Measurements from ENCODE around the gene FAM78B. TPM values are rescaled to one million over a fixed set of nuclear protein-coding genes. Genes with fewer than 3 reads are reported as not detected.

FAM78B gene
- total and polyA plus RNA-seq, 4 donors: 0.30 to 1.4 (median 0.46) TPM

DNA sequence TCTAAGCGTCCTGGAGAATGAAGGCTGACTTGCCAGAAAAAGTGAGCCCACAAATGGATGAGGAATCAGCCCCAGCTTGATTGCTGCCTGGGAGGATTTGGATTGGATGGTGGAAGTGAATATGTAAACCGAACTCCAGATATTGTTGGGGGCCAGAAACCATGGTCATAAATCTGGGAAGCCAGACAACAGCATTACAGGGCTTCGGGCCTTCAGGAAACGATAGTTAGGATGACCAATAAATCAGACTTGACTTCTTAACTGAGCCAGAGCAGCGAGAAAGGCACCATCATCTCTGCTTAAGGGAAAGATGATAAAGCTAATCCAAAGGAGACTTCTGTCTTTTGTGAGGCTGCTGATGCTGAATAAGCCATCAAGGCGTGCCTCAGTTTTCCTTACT lies 26.6 kb downstream of the FAM78B start:
- H3K36me3 ChIP-seq (ENCODE audit: control insufficient read depth in 4 of 4, insufficient read depth in 4 of 4, low read length in 4 of 4): no peaks in the 10 kb centered on the region
- DNase-seq: no peak
- no peak for ATAC-seq (ENCODE audit: insufficient read depth, low FRiP score)
- 41 to 54% methylated on average over 6 of the region's 6 CpGs for WGBS, 2 donors
- H3K9ac ChIP-seq (ENCODE audit: insufficient read depth in 1 of 2, low read length in 2 of 2): no peak overlapping the region
- peaks cover 0 to 7% (median 0%) of the 10 kb centered on the region in 3 donors for H3K27me3 ChIP-seq (ENCODE audit: control insufficient read depth in 3 of 3, insufficient read depth in 3 of 3, low read length in 2 of 3)
- H3K4me1 ChIP-seq (ENCODE audit: control insufficient read depth in 5 of 5, insufficient read depth in 5 of 5, low read length in 5 of 5): no peaks in the 10 kb centered on the region
- no peak overlapping the region for H3K4me3 ChIP-seq
- H3K9me3 ChIP-seq (ENCODE audit: control insufficient read depth in 4 of 4, insufficient read depth in 3 of 4, low read length in 3 of 4): no peaks in the 10 kb centered on the region
- H3K27ac ChIP-seq (ENCODE audit: low read depth in 1 of 2, low read length in 1 of 2): no peak overlapping the region
- TF ChIP-seq, protein P1, sequence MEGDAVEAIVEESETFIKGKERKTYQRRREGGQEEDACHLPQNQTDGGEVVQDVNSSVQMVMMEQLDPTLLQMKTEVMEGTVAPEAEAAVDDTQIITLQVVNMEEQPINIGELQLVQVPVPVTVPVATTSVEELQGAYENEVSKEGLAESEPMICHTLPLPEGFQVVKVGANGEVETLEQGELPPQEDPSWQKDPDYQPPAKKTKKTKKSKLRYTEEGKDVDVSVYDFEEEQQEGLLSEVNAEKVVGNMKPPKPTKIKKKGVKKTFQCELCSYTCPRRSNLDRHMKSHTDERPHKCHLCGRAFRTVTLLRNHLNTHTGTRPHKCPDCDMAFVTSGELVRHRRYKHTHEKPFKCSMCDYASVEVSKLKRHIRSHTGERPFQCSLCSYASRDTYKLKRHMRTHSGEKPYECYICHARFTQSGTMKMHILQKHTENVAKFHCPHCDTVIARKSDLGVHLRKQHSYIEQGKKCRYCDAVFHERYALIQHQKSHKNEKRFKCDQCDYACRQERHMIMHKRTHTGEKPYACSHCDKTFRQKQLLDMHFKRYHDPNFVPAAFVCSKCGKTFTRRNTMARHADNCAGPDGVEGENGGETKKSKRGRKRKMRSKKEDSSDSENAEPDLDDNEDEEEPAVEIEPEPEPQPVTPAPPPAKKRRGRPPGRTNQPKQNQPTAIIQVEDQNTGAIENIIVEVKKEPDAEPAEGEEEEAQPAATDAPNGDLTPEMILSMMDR (IDR thresholded peaks at IDR 0.05; ENCODE audit: control extremely low read depth, extremely low read depth): no peak

DNA sequence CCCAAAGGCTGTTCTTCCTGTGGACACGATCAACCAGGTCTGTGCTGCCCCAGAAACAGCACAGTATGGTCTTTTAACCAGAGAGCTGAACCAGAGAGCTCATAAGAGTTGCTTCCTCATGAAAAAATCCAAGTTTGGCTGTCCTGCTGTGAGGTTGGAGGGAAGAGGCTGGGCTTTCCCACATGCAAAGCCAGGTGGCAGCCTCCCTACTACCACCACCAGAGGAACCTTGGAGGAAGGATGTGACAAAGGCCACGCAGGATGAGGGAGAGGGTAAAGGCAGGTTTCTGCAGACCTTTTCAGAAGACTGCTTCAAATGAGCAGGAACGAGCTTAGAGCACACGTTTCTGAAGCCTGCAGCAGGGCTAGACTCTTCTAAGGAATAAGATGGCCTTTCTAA lies 27.1 kb downstream of the FAM78B start:
- Histone ChIP-seq H3K4me3 (no peak overlapping the region), H3K9ac (ENCODE audit: insufficient read depth in 1 of 2, low read length in 2 of 2) (no peak overlapping the region), H3K27ac (ENCODE audit: low read depth in 1 of 2, low read length in 1 of 2) (no peak overlapping the region), H3K4me1 (ENCODE audit: control insufficient read depth in 5 of 5, insufficient read depth in 5 of 5, low read length in 5 of 5) (no peaks in the 10 kb centered on the region), H3K27me3 (ENCODE audit: control insufficient read depth in 3 of 3, insufficient read depth in 3 of 3, low read length in 2 of 3) (peaks cover 0 to 7% (median 0%) of the 10 kb centered on the region in 3 donors), H3K9me3 (ENCODE audit: control insufficient read depth in 4 of 4, insufficient read depth in 3 of 4, low read length in 3 of 4) (no peaks in the 10 kb centered on the region), H3K36me3 (ENCODE audit: control insufficient read depth in 4 of 4, insufficient read depth in 4 of 4, low read length in 4 of 4) (no peaks in the 10 kb centered on the region)
- TF ChIP-seq, protein P1 (IDR thresholded peaks at IDR 0.05; ENCODE audit: control extremely low read depth, extremely low read depth): no peak
- DNase-seq (no peak), ATAC-seq (ENCODE audit: insufficient read depth, low FRiP score) (no peak)
- 39 to 51% methylated on average over 4 of the region's 4 CpGs for WGBS, 2 donors

DNA sequence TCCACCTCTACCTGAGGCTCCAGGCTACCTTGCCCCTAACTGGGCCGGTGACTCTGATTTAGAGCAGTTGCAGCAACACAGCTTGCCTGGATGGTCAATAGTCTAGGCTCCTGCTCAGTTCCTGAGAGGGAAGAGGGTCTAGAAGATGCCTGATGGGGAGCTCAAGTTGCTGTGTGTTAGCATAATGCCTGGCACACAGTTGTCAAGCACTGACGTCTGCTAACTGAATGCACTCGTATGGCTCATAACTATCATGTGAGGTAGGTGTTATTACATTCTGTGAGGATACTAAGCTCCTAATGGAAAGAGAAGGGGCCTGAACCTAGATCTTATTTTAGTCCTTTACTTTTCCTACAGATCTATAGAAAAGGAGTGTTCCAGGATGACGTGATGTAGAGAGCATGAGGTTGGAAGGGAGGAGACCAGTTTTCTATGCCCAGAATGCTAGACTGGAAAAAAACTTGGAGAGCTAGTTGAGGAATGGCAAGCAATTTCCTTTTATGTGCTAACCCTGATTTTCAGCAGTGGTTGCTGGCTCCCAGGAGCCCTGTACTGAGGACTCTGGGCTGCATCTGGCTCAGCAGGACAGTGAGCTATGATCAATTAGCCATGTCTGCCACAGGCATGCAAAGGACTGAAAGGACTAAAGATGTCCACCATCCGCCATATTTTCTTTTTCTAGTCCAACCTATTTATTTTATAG lies 30.0 kb downstream of the FAM78B start:
- no peaks in the 10 kb centered on the region for H3K36me3 ChIP-seq (ENCODE audit: control insufficient read depth in 4 of 4, insufficient read depth in 4 of 4, low read length in 4 of 4)
- H3K4me1 ChIP-seq (ENCODE audit: control insufficient read depth in 5 of 5, insufficient read depth in 5 of 5, low read length in 5 of 5): no peaks in the 10 kb centered on the region
- peaks cover 0 to 2% (median 0%) of the 10 kb centered on the region in 4 donors for H3K9me3 ChIP-seq (ENCODE audit: control insufficient read depth in 4 of 4, insufficient read depth in 3 of 4, low read length in 3 of 4)
- peaks cover 0 to 4% (median 0%) of the 10 kb centered on the region in 3 donors for H3K27me3 ChIP-seq (ENCODE audit: control insufficient read depth in 3 of 3, insufficient read depth in 3 of 3, low read length in 2 of 3)
- no peak overlapping the region for H3K9ac ChIP-seq (ENCODE audit: insufficient read depth in 1 of 2, low read length in 2 of 2)
- DNase-seq (no peak), ATAC-seq (ENCODE audit: insufficient read depth, low FRiP score) (no peak)
- no peak overlapping the region for H3K27ac ChIP-seq (ENCODE audit: low read depth in 1 of 2, low read length in 1 of 2)
- H3K4me3 ChIP-seq: no peak overlapping the region
- TF ChIP-seq, protein P1 (IDR thresholded peaks at IDR 0.05; ENCODE audit: control extremely low read depth, extremely low read depth): no peak
- 81 to 87% methylated on average over 5 of the region's 5 CpGs for WGBS, 2 donors
